Upper lobe of left lung (tissue), 6 donors: ENCODE measurements around the gene MPDZ. TPM values are rescaled to one million over a fixed set of nuclear protein-coding genes. Genes with fewer than 3 reads are reported as not detected.

Experiments
- ATAC-seq, 2 donors: fragments of 200-7000 bp; cut with Tn5 transposase; one replicate each; pipeline ENCODE4 v1.9.1; 2022; ENCODE audit warnings: mild to moderate bottlenecking in 2 of 2, moderate library complexity in 2 of 2; ENCODE audit not compliant: low FRiP score in 2 of 2
- DNase-seq, 2 donors: peaks; one replicate each; pipeline ENCODE4 v3.0.0-alpha.2; 2019 to 2020
- H3K27ac ChIP-seq, 4 donors: fragments of 200-600 bp; sonication (generic); one replicate each; pipeline ENCODE4 v1.5.1; 2016 to 2019
- H3K27me3 ChIP-seq, 4 donors: fragments of 200-600 bp; sonication (generic); one replicate each; pipeline ENCODE4 v1.5.1; 2017 to 2019
- H3K36me3 ChIP-seq, 4 donors: fragments of 200-600 bp; sonication (generic); one replicate each; pipeline ENCODE4 v1.5.1; 2016 to 2019
- H3K4me1 ChIP-seq, 4 donors: fragments of 200-600 bp; sonication (generic); one replicate each; pipeline ENCODE4 v1.5.1; 2018 to 2019
- H3K4me3 ChIP-seq, 4 donors: fragments of 200-600 bp; sonication (generic); one replicate each; pipeline ENCODE4 v1.5.1; 2017 to 2019; ENCODE audit warnings: mild to moderate bottlenecking in 2 of 4, moderate library complexity in 1 of 4
- H3K9me3 ChIP-seq, 4 donors: fragments of 200-600 bp; sonication (generic); one replicate each; pipeline ENCODE4 v1.5.1; 2018 to 2019
- EP300 ChIP-seq, 4 donors: sonication (generic); formaldehyde crosslinking; IDR thresholded peaks; one replicate each; pipeline ENCODE4 v1.5.1; 2017; ENCODE audit warnings: antibody characterized with exemption in 4 of 4, control low read depth in 2 of 4
- POLR2A ChIP-seq, 4 donors: fragments of 450-650 bp; IDR thresholded peaks; one replicate each; pipeline ENCODE4 v1.5.1; 2016 to 2017; ENCODE audit warnings: antibody characterized with exemption in 4 of 4, mild to moderate bottlenecking in 2 of 4
- POLR2AphosphoS5 ChIP-seq, 2 donors: sonication (generic); formaldehyde crosslinking; IDR thresholded peaks; one replicate each; pipeline ENCODE4 v1.5.1; 2017; ENCODE audit warnings: antibody characterized with exemption in 2 of 2
- WGBS, 2 donors: methylation state at CpG; one replicate each; pipeline ENCODE4 v1.1.5; 2017 to 2018; 5-methylcytosine and 5-hydroxymethylcytosine counted together
- total RNA-seq, 6 donors: library from RNA; depleted of rRNA in 4 of 6; stranded (reverse); fragments of >200 nt in 4 of 6; gene quantifications; one replicate each; pipeline versions ENCODE4 v1.1.0 to v1.2.1, GENCODE V29; 2016 to 2021
- TF ChIP-seq, protein P1 (sequence below), 6 experiments: fragments of 450-650 bp in 4 of 6; fragments of 200-600 bp in 2 of 6; sonication (generic) in 2 of 6; IDR thresholded peaks; one replicate each; pipeline ENCODE4 v1.5.1; 2016 to 2019; ENCODE audit warnings: antibody characterized with exemption in 6 of 6
- donor health status: DM: no; HTN: no; CAD: no; lungs with moderate emphysema.
- donor health status: DM: no; HTN: yes; CAD: no; lungs with severe emphysema.

MPDZ gene
- total RNA-seq, 6 donors from 2014 or later, result 13.6 to 49.2 (median 27.8) TPM

- TF ChIP-seq EP300 (IDR thresholded peaks at IDR 0.05) (no peak), POLR2AphosphoS5 (IDR thresholded peaks at IDR 0.05) (no peak), POLR2A (IDR thresholded peaks at IDR 0.05) (no peak)
- TF ChIP-seq, protein P1, sequence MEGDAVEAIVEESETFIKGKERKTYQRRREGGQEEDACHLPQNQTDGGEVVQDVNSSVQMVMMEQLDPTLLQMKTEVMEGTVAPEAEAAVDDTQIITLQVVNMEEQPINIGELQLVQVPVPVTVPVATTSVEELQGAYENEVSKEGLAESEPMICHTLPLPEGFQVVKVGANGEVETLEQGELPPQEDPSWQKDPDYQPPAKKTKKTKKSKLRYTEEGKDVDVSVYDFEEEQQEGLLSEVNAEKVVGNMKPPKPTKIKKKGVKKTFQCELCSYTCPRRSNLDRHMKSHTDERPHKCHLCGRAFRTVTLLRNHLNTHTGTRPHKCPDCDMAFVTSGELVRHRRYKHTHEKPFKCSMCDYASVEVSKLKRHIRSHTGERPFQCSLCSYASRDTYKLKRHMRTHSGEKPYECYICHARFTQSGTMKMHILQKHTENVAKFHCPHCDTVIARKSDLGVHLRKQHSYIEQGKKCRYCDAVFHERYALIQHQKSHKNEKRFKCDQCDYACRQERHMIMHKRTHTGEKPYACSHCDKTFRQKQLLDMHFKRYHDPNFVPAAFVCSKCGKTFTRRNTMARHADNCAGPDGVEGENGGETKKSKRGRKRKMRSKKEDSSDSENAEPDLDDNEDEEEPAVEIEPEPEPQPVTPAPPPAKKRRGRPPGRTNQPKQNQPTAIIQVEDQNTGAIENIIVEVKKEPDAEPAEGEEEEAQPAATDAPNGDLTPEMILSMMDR (IDR thresholded peaks at IDR 0.05), result no peak
- Histone ChIP-seq H3K4me3 (no peak overlapping the region), H3K36me3 (peaks cover 0 to 23% (median 0%) of the 10 kb centered on the region in 4 donors), H3K27me3 (no peaks in the 10 kb centered on the region), H3K9me3 (no peaks in the 10 kb centered on the region), H3K27ac (no peak overlapping the region), H3K4me1 (no peaks in the 10 kb centered on the region)
- DNase-seq, result no peak
- ATAC-seq, result no peak
- 44 to 67% methylated on average over 2 of the region's 2 CpGs for WGBS, 2 donors
Measured at GRCh38 chr9:13181652-13182051, 97.8 kb downstream of the MPDZ start.

- H3K36me3 ChIP-seq, result peaks cover 0 to 35% (median 0%) of the 10 kb centered on the region in 4 donors
- 58 to 61% methylated on average over 3 of the region's 3 CpGs for WGBS, 2 donors
- H3K4me3 ChIP-seq, result no peak overlapping the region
- ATAC-seq, result no peak
- no peak for DNase-seq
- no peaks in the 10 kb centered on the region for H3K9me3 ChIP-seq
- H3K27ac ChIP-seq, result no peak overlapping the region
- no peaks in the 10 kb centered on the region for H3K27me3 ChIP-seq
- H3K4me1 ChIP-seq, result no peaks in the 10 kb centered on the region
- TF ChIP-seq POLR2A (IDR thresholded peaks at IDR 0.05), result no peak
- TF ChIP-seq, protein P1 (IDR thresholded peaks at IDR 0.05), result no peak
Measured at GRCh38 chr9:13179257-13179656, 100.2 kb downstream of the MPDZ start.

- Histone ChIP-seq H3K9me3 (no peaks in the 10 kb centered on the region), H3K4me1 (no peaks in the 10 kb centered on the region), H3K36me3 (peaks cover 0 to 29% (median 0%) of the 10 kb centered on the region in 4 donors), H3K27ac (no peak overlapping the region), H3K27me3 (no peaks in the 10 kb centered on the region), H3K4me3 (no peak overlapping the region)
- WGBS, 2 donors, result 81 to 84% methylated on average over 2 of the region's 2 CpGs
- no peak for DNase-seq
- TF ChIP-seq POLR2A (IDR thresholded peaks at IDR 0.05) (no peak), EP300 (IDR thresholded peaks at IDR 0.05) (no peak), POLR2AphosphoS5 (IDR thresholded peaks at IDR 0.05) (no peak)
- TF ChIP-seq, protein P1 (IDR thresholded peaks at IDR 0.05), result no peak
- no peak for ATAC-seq
Measured at GRCh38 chr9:13175732-13176131, 103.8 kb downstream of the MPDZ start.

DNA sequence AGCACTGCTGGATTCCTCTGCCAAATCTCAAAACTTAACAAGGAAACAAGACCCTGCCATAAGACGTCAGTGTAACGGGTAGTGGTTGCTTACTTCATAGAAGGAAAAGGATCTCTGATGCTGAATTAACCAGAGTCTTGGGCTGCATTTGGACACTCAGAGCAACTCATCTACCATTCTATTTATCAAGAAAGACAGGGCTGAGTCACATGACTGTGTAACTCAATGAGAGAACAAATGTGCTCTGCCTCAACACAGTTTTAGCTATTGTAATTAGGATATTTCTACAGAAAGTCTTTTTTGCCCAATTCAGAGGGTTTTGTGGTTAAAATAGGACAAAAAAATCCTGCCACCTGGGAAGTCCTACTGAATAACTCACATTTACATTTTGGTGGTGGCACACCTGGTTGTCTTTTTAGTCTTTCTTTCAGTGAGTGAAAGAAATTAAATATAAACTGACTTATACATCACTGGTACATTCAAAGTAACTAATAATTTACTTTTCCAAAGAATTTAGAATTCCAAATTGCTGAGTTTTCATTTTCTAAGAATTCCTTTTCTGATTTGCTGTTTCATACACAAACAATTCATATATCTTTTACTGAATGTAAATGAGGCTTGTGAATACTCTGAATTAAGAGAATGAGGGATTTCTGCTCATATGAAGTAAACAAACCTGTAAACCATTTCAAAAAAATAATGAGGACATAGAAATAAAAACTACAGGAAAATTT lies 104.4 kb downstream of the MPDZ start:
- 95% methylated on average over 2 of the region's 2 CpGs for WGBS, 2 donors
- Histone ChIP-seq H3K4me1 (no peaks in the 10 kb centered on the region), H3K9me3 (no peaks in the 10 kb centered on the region), H3K27me3 (no peaks in the 10 kb centered on the region), H3K27ac (no peak overlapping the region), H3K4me3 (no peak overlapping the region), H3K36me3 (peaks cover 0 to 29% (median 0%) of the 10 kb centered on the region in 4 donors)
- no peak for DNase-seq
- TF ChIP-seq, protein P1 (IDR thresholded peaks at IDR 0.05), result no peak
- no peak for ATAC-seq

- TF ChIP-seq POLR2A (IDR thresholded peaks at IDR 0.05) (no peak), POLR2AphosphoS5 (IDR thresholded peaks at IDR 0.05) (no peak), EP300 (IDR thresholded peaks at IDR 0.05) (no peak)
- TF ChIP-seq, protein P1 (IDR thresholded peaks at IDR 0.05), result no peak
- Histone ChIP-seq H3K9me3 (no peaks in the 10 kb centered on the region), H3K4me3 (no peak overlapping the region), H3K4me1 (no peaks in the 10 kb centered on the region), H3K27ac (no peak overlapping the region), H3K27me3 (no peaks in the 10 kb centered on the region), H3K36me3 (peaks cover 0 to 24% (median 0%) of the 10 kb centered on the region in 4 donors)
- DNase-seq (no peak), ATAC-seq (no peak)
- 84 to 88% methylated on average over 4 of the region's 4 CpGs for WGBS, 2 donors
Measured at GRCh38 chr9:13173553-13173952, 105.9 kb downstream of the MPDZ start.
